ENCODE data around the gene PKDREJ.
"Not testable (repeated sequence)": the region's sequence is repeated elsewhere in the genome, so short reads cannot be mapped to it uniquely, and the experiment has no call there.

The PKDREJ gene, protein sequence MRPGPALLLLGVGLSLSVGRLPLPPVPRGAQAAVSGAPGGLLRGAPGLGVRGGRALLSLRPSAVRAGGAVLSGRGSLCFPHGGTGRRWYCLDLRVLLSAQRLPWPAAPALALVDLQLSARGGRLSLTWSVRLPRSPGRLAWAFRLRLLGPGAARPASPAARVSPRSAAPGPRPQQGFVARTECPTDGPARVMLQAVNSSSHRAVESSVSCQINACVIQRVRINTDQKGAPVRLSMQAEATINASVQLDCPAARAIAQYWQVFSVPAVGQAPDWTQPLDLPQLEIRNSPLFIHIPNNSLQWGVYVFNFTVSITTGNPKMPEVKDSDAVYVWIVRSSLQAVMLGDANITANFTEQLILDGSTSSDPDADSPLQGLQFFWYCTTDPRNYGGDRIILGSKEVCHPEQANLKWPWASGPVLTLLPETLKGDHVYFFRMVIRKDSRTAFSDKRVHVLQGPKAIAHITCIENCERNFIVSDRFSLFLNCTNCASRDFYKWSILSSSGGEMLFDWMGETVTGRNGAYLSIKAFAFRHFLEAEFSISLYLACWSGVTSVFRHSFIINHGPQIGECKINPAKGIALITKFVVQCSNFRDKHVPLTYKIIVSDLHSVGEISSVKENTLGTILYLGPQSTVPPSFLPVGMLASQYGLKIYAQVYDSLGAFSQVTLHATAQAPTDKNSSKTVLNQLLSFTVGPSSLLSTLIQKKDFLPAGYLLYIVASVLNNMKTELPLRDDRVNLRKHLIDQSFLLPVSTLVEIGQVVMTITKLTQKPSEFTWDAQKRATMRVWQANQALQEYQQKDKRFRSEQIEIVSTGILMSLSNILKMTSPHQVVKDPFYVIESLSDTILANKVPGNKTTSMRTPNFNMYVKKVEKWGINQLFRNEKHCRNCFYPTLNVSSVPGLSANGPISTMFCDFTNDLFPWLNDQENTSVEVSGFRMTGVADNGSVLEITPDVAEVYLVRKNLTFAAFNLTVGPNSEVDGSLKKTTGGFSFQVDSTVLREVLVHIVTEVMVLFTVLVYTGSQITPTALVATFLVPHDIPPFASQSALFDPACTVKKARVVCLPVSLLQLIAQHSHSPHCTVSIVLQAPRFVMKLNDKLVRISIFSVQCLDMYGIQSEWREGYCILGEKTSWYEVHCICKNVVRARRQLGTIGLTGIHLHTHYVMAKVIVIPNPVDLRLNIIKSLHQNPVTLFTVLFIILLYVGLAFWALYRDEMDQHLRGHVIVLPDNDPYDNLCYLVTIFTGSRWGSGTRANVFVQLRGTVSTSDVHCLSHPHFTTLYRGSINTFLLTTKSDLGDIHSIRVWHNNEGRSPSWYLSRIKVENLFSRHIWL (N-terminal part only)

DNA sequence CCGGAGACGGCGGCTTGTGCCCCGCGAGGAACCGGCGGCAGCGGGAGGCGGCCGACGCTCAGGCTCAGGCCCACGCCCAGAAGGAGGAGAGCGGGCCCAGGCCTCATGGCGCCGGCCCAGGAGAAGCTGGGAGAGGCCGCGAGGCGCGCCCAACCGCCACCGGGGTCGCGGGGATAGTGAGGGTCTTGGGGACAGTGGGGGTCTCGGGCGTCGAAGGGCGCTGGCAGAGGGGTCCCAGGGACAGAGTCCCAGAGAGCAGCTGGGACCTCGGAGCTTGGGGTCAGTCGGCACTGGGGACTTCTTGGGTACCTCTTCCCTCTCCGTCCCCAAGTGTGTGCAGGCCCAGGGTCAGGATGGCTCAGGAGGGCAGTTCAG, at the start of gene PKDREJ:
Gene PKDREJ (minus strand): TSS at position 128 of the 375 bp plus-strand sequence. CDS start 21 bp downstream, at position 107.
- Histone ChIP-seq H3K27ac (ENCODE audit: poor library complexity, severe bottlenecking) (no peak within 1 kb of the TSS), H3K27me3 (ENCODE audit: insufficient read depth, poor library complexity, severe bottlenecking) (peaks cover 12% of the 10 kb centered on the region), H3K4me3 (ENCODE audit: severe bottlenecking) (peak within 1 kb of the TSS; percentile 13), H3K9me3 (ENCODE audit: severe bottlenecking) (peaks cover 7% of the 10 kb centered on the region), H3K36me3 (ENCODE audit: low read depth) (no peaks in the 10 kb centered on the region), H3K4me1 (ENCODE audit: insufficient read depth, poor library complexity, severe bottlenecking) (no peaks in the 10 kb centered on the region)
- ATAC-seq (ENCODE audit: low read depth) = no peak
- TF ChIP-seq, protein P1, sequence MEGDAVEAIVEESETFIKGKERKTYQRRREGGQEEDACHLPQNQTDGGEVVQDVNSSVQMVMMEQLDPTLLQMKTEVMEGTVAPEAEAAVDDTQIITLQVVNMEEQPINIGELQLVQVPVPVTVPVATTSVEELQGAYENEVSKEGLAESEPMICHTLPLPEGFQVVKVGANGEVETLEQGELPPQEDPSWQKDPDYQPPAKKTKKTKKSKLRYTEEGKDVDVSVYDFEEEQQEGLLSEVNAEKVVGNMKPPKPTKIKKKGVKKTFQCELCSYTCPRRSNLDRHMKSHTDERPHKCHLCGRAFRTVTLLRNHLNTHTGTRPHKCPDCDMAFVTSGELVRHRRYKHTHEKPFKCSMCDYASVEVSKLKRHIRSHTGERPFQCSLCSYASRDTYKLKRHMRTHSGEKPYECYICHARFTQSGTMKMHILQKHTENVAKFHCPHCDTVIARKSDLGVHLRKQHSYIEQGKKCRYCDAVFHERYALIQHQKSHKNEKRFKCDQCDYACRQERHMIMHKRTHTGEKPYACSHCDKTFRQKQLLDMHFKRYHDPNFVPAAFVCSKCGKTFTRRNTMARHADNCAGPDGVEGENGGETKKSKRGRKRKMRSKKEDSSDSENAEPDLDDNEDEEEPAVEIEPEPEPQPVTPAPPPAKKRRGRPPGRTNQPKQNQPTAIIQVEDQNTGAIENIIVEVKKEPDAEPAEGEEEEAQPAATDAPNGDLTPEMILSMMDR (IDR thresholded peaks at IDR 0.05; ENCODE audit: poor library complexity, severe bottlenecking) = no peak
- DNase-seq (ENCODE audit: low spot score) = no peak

DNA sequence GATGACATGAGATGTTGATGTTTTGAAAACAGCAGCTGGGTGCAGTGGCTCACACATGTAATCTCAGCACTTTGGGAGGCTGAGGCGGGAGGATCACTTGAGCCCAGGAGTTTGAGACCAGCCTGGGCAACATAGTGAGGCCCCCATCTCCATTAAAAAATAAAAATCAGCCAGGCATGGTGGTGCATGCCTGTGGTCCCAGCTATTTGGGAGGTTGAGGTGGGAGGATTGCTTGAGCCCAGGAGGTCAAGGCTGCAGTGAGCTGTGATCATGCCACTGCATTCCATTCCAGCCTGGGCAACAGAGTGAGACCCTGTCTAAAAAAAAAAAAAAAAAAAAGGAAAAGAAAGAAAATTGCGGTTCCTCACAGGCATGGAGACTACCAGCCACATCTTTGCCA, 49.7 kb upstream of the PKDREJ start:
- ATAC-seq (ENCODE audit: low read depth); H3K4me3 ChIP-seq (ENCODE audit: severe bottlenecking); H3K9me3 ChIP-seq (ENCODE audit: severe bottlenecking); H3K27me3 ChIP-seq (ENCODE audit: insufficient read depth, poor library complexity, severe bottlenecking); DNase-seq (ENCODE audit: low spot score); H3K4me1 ChIP-seq (ENCODE audit: insufficient read depth, poor library complexity, severe bottlenecking); H3K27ac ChIP-seq (ENCODE audit: poor library complexity, severe bottlenecking): not testable (repeated sequence)
- peaks cover 79% of the 10 kb centered on the region for H3K36me3 ChIP-seq (ENCODE audit: low read depth)

DNA sequence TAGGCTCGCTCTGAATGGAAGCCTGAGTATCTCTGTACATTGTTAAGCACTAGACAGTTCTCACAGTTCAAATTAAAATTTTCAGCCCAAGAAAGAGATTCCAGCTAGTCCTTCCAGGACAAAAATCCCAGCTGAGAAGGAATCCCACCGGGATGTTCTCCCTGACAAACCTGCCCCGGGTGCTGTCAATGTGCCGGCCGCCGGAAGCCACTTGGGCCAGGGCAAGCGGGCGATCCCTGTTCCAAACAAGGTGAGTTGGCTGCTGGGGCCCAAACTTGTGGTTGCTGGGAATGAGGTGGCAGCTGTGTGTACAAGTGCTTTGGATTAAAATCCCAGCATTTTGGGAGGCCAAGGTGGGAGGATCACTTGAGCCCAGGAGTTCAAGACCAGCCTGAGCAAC, 48.9 kb upstream of the PKDREJ start:
- Histone ChIP-seq H3K27me3 (ENCODE audit: insufficient read depth, poor library complexity, severe bottlenecking) (no peaks in the 10 kb centered on the region), H3K4me3 (ENCODE audit: severe bottlenecking) (no peak overlapping the region), H3K9me3 (ENCODE audit: severe bottlenecking) (no peaks in the 10 kb centered on the region), H3K36me3 (ENCODE audit: low read depth) (peaks cover 75% of the 10 kb centered on the region), H3K4me1 (ENCODE audit: insufficient read depth, poor library complexity, severe bottlenecking) (no peaks in the 10 kb centered on the region), H3K27ac (ENCODE audit: poor library complexity, severe bottlenecking) (no peak overlapping the region)
- ATAC-seq (ENCODE audit: low read depth) = no peak
- no peak for DNase-seq (ENCODE audit: low spot score)
- TF ChIP-seq, protein P1 (IDR thresholded peaks at IDR 0.05; ENCODE audit: poor library complexity, severe bottlenecking) = no peak

DNA sequence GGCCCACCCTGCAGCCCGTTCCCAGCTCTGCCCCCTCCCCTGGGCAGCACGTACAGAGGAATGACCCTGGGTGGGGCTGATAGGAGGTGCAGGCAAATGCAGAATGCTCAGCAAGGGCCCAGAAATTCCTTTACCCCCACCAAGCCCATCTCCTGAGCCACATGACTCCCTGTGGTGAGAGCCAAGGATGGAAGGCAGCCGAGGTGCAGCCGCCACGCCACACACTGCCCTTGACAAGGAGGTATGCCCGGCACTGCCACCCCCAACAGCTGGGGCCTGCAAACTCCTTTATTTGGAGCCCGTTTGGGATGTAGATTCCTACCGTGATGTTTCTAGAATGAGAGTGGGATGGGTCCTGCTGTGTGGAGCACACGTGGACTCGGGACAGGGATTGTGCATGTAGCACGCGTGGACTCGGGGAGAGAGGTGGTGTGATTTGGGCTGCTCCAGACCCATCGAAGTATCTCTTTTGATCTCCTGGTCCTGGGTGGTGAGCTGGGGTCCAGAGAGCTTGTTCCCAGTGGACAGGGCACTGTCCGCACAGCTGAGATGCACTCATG, 46.5 kb upstream of the PKDREJ start:
- no peaks in the 10 kb centered on the region for H3K4me1 ChIP-seq (ENCODE audit: insufficient read depth, poor library complexity, severe bottlenecking)
- H3K27me3 ChIP-seq (ENCODE audit: insufficient read depth, poor library complexity, severe bottlenecking) = no peaks in the 10 kb centered on the region
- H3K27ac ChIP-seq (ENCODE audit: poor library complexity, severe bottlenecking) = no peak overlapping the region
- H3K36me3 ChIP-seq (ENCODE audit: low read depth) = peaks cover 71% of the 10 kb centered on the region
- TF ChIP-seq, protein P1 (IDR thresholded peaks at IDR 0.05; ENCODE audit: poor library complexity, severe bottlenecking) = no peak
- ATAC-seq (ENCODE audit: low read depth) = no peak
- no peaks in the 10 kb centered on the region for H3K9me3 ChIP-seq (ENCODE audit: severe bottlenecking)
- no peak overlapping the region for H3K4me3 ChIP-seq (ENCODE audit: severe bottlenecking)
- DNase-seq (ENCODE audit: low spot score) = no peak

All from RWPE2 (cell line).